CD8-positive, alpha-beta memory T cell (primary cell): ENCODE data around the gene TSPAN14. TPM values are rescaled to one million over a fixed set of nuclear protein-coding genes. Genes with fewer than 3 reads are reported as not detected.
A peak's percentile ranks its signal among the peaks of the same experiment; 100 is the strongest.

Experiments
- CTCF ChIA-PET: fragments of 350-600 bp; sonication (Branson Sonifier 250); formaldehyde crosslinking; loops from one replicate; lab custom pipeline; 2021; ENCODE audit warnings: antibody characterized with exemption; lab: Charles Lee
- POLR2A ChIA-PET: fragments of 350-600 bp; sonication (Branson Sonifier 250); formaldehyde crosslinking; loops from one replicate; lab custom pipeline; 2021; ENCODE audit warnings: antibody characterized with exemption; lab: Charles Lee
- DNase-seq, 5 donors: peaks; one replicate each; pipeline versions ENCODE4 v3.0.0 to v3.0.0-alpha.2; 2020 to 2022; ENCODE audit warnings: mixed read lengths in 1 of 5
- H3K27ac ChIP-seq: one replicate; pipeline ENCODE4 v1.7.0; 2013; ENCODE audit warnings: low read depth, mild to moderate bottlenecking, low read length, moderate library complexity
- H3K27me3 ChIP-seq: 2 replicates; pipeline ENCODE4 v1.7.0; 2013; ENCODE audit warnings: low read length, mild to moderate bottlenecking; ENCODE audit not compliant: insufficient read depth, poor library complexity, severe bottlenecking
- H3K36me3 ChIP-seq: 2 replicates; pipeline ENCODE4 v1.7.0; 2013; ENCODE audit warnings: mild to moderate bottlenecking, low read length, moderate library complexity; ENCODE audit not compliant: insufficient read depth
- H3K4me1 ChIP-seq: 2 replicates; pipeline ENCODE4 v1.7.0; 2013; ENCODE audit warnings: mild to moderate bottlenecking, low read length, moderate library complexity; ENCODE audit not compliant: insufficient read depth
- H3K4me3 ChIP-seq: 2 replicates; pipeline ENCODE4 v1.7.0; 2013; ENCODE audit warnings: mild to moderate bottlenecking, low read length
- H3K9me3 ChIP-seq: 2 replicates; pipeline ENCODE4 v1.7.0; 2013; ENCODE audit warnings: mild to moderate bottlenecking, low read length
- H3K27ac Mint-ChIP-seq, 8 donors: one replicate each; pipeline ENCODE4 v1.8.0; 2020 to 2021; ENCODE audit warnings: mixed read lengths in 8 of 8, mild to moderate bottlenecking in 6 of 8, inconsistent platforms in 3 of 8, moderate library complexity in 3 of 8
- H3K27me3 Mint-ChIP-seq, 2 donors: one replicate each; pipeline ENCODE4 v1.8.0; 2020 to 2021; ENCODE audit warnings: mixed read lengths in 2 of 2, mild to moderate bottlenecking in 1 of 2, moderate library complexity in 1 of 2
- H3K36me3 Mint-ChIP-seq, 3 donors: one replicate each; pipeline ENCODE4 v1.8.0; 2020 to 2021; ENCODE audit warnings: mixed read lengths in 3 of 3, inconsistent platforms in 1 of 3, mild to moderate bottlenecking in 1 of 3
- H3K4me1 Mint-ChIP-seq, 3 donors: one replicate each; pipeline ENCODE4 v1.8.0; 2020 to 2021; ENCODE audit warnings: mixed read lengths in 3 of 3, inconsistent platforms in 1 of 3, mild to moderate bottlenecking in 1 of 3
- H3K4me3 Mint-ChIP-seq, 7 donors: one replicate each; pipeline ENCODE4 v1.8.0; 2020 to 2021; ENCODE audit warnings: mixed read lengths in 7 of 7, mild to moderate bottlenecking in 6 of 7, moderate library complexity in 4 of 7, inconsistent platforms in 2 of 7
- H3K9me3 Mint-ChIP-seq, 5 donors: one replicate each; pipeline ENCODE4 v1.8.0; 2020 to 2022; ENCODE audit warnings: mixed read lengths in 5 of 5, mild to moderate bottlenecking in 3 of 5, moderate library complexity in 2 of 5, inconsistent platforms in 1 of 5
- polyA plus RNA-seq: library from polyadenylated mRNA; unstranded; fragments of 300-500 nt; fragmentation: Illumina TruSeq; gene quantifications from one replicate; pipeline ENCODE4 v1.2.3, GENCODE V29; 2021
- total RNA-seq, 2 experiments: library from RNA; stranded (reverse); gene quantifications; one replicate each; pipeline ENCODE4 v1.2.3, GENCODE V29; 2021

TSPAN14 gene
- total and polyA plus RNA-seq, 3 experiments from 2014 or later, result 46.1 to 220 (median 46.8) TPM

GRCh38 chr10:80545258-80545881 is 91.3 kb downstream of the TSPAN14 start:
- Histone ChIP-seq H3K36me3 (no peaks in the 10 kb centered on the region), H3K27me3 (no peaks in the 10 kb centered on the region), H3K9me3 (no peaks in the 10 kb centered on the region), H3K4me3 (no peak overlapping the region), H3K27ac (no peak overlapping the region), H3K4me1 (no peaks in the 10 kb centered on the region)
- H3K27ac Mint-ChIP-seq, result no peak overlapping the region
- no peaks in the 10 kb centered on the region for H3K9me3 Mint-ChIP-seq
- H3K4me1 Mint-ChIP-seq, result peaks cover 1 to 11% (median 10%) of the 10 kb centered on the region in 3 donors
- ChIA-PET CTCF (no interaction called here), POLR2A (no interaction called here)
- DNase-seq, result no peak
- H3K36me3 Mint-ChIP-seq, result peaks cover 0 to 5% (median 4%) of the 10 kb centered on the region in 3 donors
- peak overlapping the region in 1 of 7 donors; percentile 50 for H3K4me3 Mint-ChIP-seq
- H3K27me3 Mint-ChIP-seq, result peaks cover 14 to 17% of the 10 kb centered on the region in 2 donors

DNA sequence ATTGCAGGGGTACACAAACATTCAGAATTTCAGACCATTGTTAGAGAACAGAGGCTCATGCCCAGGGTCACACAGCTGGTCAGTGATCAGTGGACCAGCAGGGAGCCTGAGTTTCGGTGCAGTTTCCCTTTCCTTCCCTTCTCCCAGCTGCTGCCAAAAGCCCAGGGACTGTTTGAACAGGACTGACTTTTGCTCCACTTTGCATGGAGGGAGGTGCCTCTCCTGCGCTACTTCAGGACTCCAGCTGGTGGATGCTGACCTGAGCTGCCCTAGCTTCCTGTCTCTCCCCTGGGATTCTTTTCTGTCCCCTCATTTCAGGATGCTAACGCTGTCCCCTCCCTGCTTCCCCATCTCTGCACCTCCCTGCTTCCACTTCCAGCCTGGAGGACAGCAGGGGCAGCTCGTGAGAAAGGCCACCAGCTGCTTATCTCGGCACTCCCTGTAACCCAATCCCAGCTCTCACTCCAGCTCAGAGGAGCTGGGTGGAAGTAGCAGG is 98.1 kb downstream of the TSPAN14 start:
- POLR2A ChIA-PET, result no interaction called here
- no peak for DNase-seq

GRCh38 chr10:80553436-80553835 is 99.3 kb downstream of the TSPAN14 start:
- Histone ChIP-seq H3K36me3 (no peaks in the 10 kb centered on the region), H3K27me3 (no peaks in the 10 kb centered on the region), H3K4me3 (no peak overlapping the region), H3K27ac (no peak overlapping the region), H3K4me1 (no peaks in the 10 kb centered on the region), H3K9me3 (no peaks in the 10 kb centered on the region)
- CTCF ChIA-PET, result interaction anchor here (1.3 kb wide), 1 partner anchor 11 kb away, joined by 3 read pairs; no protein-coding TSS in a partner anchor
- H3K9me3 Mint-ChIP-seq, result no peaks in the 10 kb centered on the region
- H3K27me3 Mint-ChIP-seq, result peaks cover 12 to 31% of the 10 kb centered on the region in 2 donors
- no peaks in the 10 kb centered on the region for H3K4me1 Mint-ChIP-seq
- DNase-seq, result no peak
- H3K36me3 Mint-ChIP-seq, result peaks cover 0 to 5% (median 0%) of the 10 kb centered on the region in 3 donors
- POLR2A ChIA-PET, result no interaction called here
- no peak overlapping the region for H3K27ac Mint-ChIP-seq
- no peak overlapping the region for H3K4me3 Mint-ChIP-seq

More for the DNA sequence above, 98.1 kb downstream of the TSPAN14 start:
- Histone ChIP-seq H3K27ac (no peak overlapping the region), H3K9me3 (no peaks in the 10 kb centered on the region), H3K4me1 (no peaks in the 10 kb centered on the region), H3K36me3 (no peaks in the 10 kb centered on the region), H3K4me3 (no peak overlapping the region), H3K27me3 (no peaks in the 10 kb centered on the region)
- no peak overlapping the region for H3K27ac Mint-ChIP-seq
- H3K9me3 Mint-ChIP-seq, result no peaks in the 10 kb centered on the region
- H3K36me3 Mint-ChIP-seq, result peaks cover 0 to 5% (median 0%) of the 10 kb centered on the region in 3 donors
- no peaks in the 10 kb centered on the region for H3K4me1 Mint-ChIP-seq
- H3K27me3 Mint-ChIP-seq, result peaks cover 15 to 35% of the 10 kb centered on the region in 2 donors
- CTCF ChIA-PET, result interaction anchor here (0.6 to 1.3 kb wide), 2 partner anchors 9 to 205 kb away, joined by 3 read pairs; no protein-coding TSS in a partner anchor
- no peak overlapping the region for H3K4me3 Mint-ChIP-seq

DNA sequence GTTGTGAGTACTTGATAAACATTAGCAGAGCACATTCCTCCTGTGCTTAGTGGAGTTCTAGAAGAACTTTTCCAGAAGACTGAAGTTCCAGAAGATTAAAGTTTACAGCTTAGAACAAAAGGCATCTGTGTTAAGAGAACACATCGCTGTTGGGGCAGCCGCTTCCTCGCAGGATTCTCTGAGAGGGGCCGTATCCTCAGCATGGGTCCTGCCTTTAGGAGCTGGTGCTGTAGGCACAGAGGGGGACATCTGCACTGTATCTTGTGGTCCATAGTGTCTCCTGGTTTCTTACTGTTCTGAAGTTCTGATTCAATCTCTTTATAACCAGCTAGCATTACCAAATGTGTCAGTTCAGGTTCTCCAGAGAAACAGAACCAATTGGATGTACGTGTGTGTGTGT is 99.9 kb downstream of the TSPAN14 start:
- no peaks in the 10 kb centered on the region for H3K9me3 ChIP-seq
- DNase-seq, result no peak
- CTCF ChIA-PET, result no interaction called here
- no peaks in the 10 kb centered on the region for H3K36me3 ChIP-seq
- H3K27ac Mint-ChIP-seq, result no peak overlapping the region
- no peak overlapping the region for H3K4me3 ChIP-seq
- H3K27me3 ChIP-seq, result no peaks in the 10 kb centered on the region
- H3K9me3 Mint-ChIP-seq, result no peaks in the 10 kb centered on the region
- no peak overlapping the region for H3K4me3 Mint-ChIP-seq
- POLR2A ChIA-PET, result no interaction called here
- H3K27ac ChIP-seq, result no peak overlapping the region
- no peaks in the 10 kb centered on the region for H3K36me3 Mint-ChIP-seq
- H3K4me1 ChIP-seq, result no peaks in the 10 kb centered on the region
- peaks cover 8 to 25% of the 10 kb centered on the region in 2 donors for H3K27me3 Mint-ChIP-seq
- H3K4me1 Mint-ChIP-seq, result no peaks in the 10 kb centered on the region

DNA sequence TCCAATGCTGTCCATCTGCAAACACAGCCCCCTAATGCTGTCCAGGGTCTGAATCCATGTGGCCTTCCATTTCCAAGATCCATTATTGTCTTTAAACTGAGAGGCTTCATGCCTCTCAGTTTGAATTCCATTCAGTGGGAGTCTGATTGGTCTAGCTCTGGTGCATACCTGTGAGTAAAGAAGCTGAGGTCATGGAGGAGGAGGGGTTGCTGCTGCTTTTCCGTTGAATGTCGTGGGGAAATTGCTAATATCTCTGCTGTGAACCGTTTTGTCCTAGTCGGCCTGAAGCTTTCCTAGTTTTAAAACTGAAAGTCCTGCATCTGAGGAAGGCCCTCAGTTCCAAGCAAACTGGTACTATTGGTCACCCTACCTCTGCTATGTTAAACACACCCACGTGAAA is 101.3 kb downstream of the TSPAN14 start:
- H3K4me1 Mint-ChIP-seq, result no peaks in the 10 kb centered on the region
- no peaks in the 10 kb centered on the region for H3K36me3 Mint-ChIP-seq
- Histone ChIP-seq H3K27ac (no peak overlapping the region), H3K4me3 (no peak overlapping the region), H3K36me3 (no peaks in the 10 kb centered on the region), H3K9me3 (no peaks in the 10 kb centered on the region), H3K4me1 (no peaks in the 10 kb centered on the region), H3K27me3 (no peaks in the 10 kb centered on the region)
- H3K27ac Mint-ChIP-seq, result peak overlapping the region in 2 of 8 donors; percentile 11 to 55
- no peak overlapping the region for H3K4me3 Mint-ChIP-seq
- H3K9me3 Mint-ChIP-seq, result no peaks in the 10 kb centered on the region
- ChIA-PET CTCF (no interaction called here), POLR2A (no interaction called here)
- peaks cover 5 to 23% of the 10 kb centered on the region in 2 donors for H3K27me3 Mint-ChIP-seq
- DNase-seq, result no peak

GRCh38 chr10:80561950-80562349 is 107.8 kb downstream of the TSPAN14 start:
- Histone ChIP-seq H3K36me3 (no peaks in the 10 kb centered on the region), H3K27me3 (no peaks in the 10 kb centered on the region), H3K4me1 (no peaks in the 10 kb centered on the region), H3K4me3 (no peak overlapping the region), H3K9me3 (no peaks in the 10 kb centered on the region), H3K27ac (no peak overlapping the region)
- no peak overlapping the region for H3K4me3 Mint-ChIP-seq
- ChIA-PET POLR2A (no interaction called here), CTCF (no interaction called here)
- DNase-seq, result no peak
- H3K4me1 Mint-ChIP-seq, result no peaks in the 10 kb centered on the region
- H3K9me3 Mint-ChIP-seq, result no peaks in the 10 kb centered on the region
- H3K36me3 Mint-ChIP-seq, result no peaks in the 10 kb centered on the region
- H3K27ac Mint-ChIP-seq, result no peak overlapping the region
- H3K27me3 Mint-ChIP-seq, result peaks cover 4 to 23% of the 10 kb centered on the region in 2 donors

- peaks cover 5% of the 10 kb centered on the region for H3K27me3 ChIP-seq
- no peak overlapping the region for H3K27ac Mint-ChIP-seq
- no peaks in the 10 kb centered on the region for H3K36me3 Mint-ChIP-seq
- POLR2A ChIA-PET, result no interaction called here
- H3K9me3 Mint-ChIP-seq, result no peaks in the 10 kb centered on the region
- H3K27ac ChIP-seq, result no peak overlapping the region
- H3K4me3 Mint-ChIP-seq, result no peak overlapping the region
- no peak for DNase-seq
- no peaks in the 10 kb centered on the region for H3K36me3 ChIP-seq
- no peaks in the 10 kb centered on the region for H3K9me3 ChIP-seq
- H3K4me3 ChIP-seq, result no peak overlapping the region
- CTCF ChIA-PET, result no interaction called here
- no peaks in the 10 kb centered on the region for H3K4me1 Mint-ChIP-seq
- no peaks in the 10 kb centered on the region for H3K4me1 ChIP-seq
- peaks cover 8 to 50% of the 10 kb centered on the region in 2 donors for H3K27me3 Mint-ChIP-seq
Measured at GRCh38 chr10:80567292-80567691, 113.2 kb downstream of the TSPAN14 start.

GRCh38 chr10:80569131-80569895 is 115.2 kb downstream of the TSPAN14 start:
- Histone ChIP-seq H3K27ac (no peak overlapping the region), H3K27me3 (peaks cover 5% of the 10 kb centered on the region), H3K4me1 (no peaks in the 10 kb centered on the region), H3K4me3 (no peak overlapping the region), H3K36me3 (no peaks in the 10 kb centered on the region), H3K9me3 (no peaks in the 10 kb centered on the region)
- POLR2A ChIA-PET, result no interaction called here
- H3K4me3 Mint-ChIP-seq, result no peak overlapping the region
- CTCF ChIA-PET, result interaction anchor here (0.7 kb wide), 1 partner anchor 9 kb away, joined by 3 read pairs; no protein-coding TSS in a partner anchor
- DNase-seq, result no peak
- no peaks in the 10 kb centered on the region for H3K36me3 Mint-ChIP-seq
- H3K27me3 Mint-ChIP-seq, result peaks cover 6 to 39% of the 10 kb centered on the region in 2 donors
- no peaks in the 10 kb centered on the region for H3K9me3 Mint-ChIP-seq
- H3K27ac Mint-ChIP-seq, result peak overlapping the region in 1 of 8 donors; percentile 51
- no peaks in the 10 kb centered on the region for H3K4me1 Mint-ChIP-seq
